ENCODE measurements around the gene ACTRT1. TPM values are rescaled to one million over a fixed set of nuclear protein-coding genes. Genes with fewer than 3 reads are reported as not detected.
A peak's percentile ranks its signal among the peaks of the same experiment; 100 is the strongest.

The ACTRT1 gene
- not detected for polyA plus RNA-seq (2013, experiment 1 of 2; ENCODE audit: insufficient read length)
- not detected for polyA plus RNA-seq (2013, experiment 2 of 2; ENCODE audit: insufficient read length)

DNA sequence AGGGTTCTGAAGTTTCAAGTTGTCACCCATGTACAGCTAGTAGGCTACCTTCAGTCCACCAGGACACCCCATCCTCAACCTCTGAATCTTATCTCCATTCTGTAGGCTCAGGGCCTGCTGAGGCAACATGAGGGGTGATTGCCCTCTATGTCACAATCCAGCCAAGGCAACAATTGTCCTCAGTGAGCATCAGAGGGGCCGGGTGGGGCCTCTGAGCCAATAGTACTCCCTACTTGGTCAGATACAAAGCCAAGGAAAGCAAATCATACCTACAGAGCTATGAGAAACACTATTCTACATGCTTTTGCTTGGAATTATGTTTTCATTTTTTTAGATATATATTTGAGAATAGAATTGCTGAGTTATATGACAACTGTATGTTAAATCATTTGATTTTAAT is at the start of gene ACTRT1:
TSS of gene ACTRT1 (minus strand) at position 101 of the 400 bp plus-strand sequence. CDS start 197 bp downstream, outside the sequence.
- DNase-seq: no peak

DNA sequence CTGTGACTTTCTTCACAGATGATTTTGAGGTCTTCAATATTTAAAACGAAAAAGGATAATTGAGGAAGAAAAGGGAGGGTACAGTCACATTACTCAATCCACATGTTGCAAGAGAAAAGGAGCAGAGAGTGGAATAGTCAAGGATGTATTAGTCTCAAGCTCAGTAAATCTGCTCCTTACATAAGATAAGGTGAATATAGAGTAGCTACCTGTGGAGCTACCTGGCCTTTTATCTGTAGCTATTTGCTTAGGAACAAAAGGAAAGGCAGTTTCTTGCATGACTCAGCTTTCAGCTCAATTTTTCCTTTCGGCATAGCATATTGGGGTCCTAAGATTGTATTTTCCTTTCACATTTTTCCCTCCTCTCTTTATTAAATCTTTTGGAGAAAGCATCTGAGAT is 26.3 kb upstream of the ACTRT1 start:
- DNase-seq: no peak

DNA sequence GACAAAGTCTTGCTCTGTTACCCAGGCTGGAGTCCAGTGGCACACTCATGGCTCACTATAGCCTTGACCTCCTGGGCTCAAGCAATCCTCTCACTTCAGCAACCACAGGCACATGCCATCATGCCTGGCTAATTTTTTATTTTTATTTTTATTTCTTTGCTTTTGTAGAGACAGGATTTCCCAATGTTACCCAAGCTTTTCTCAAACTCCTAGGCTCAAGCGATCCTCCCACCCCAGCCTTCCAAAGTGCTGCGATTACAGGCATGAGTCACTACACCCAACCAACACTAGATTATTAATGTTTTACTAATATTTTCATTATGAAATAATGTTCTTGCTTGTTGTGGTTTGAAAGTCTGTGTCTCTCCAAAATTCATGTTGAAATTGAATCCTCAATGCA is 5.2 kb upstream of the ACTRT1 start:
- DNase-seq: no peak

DNA sequence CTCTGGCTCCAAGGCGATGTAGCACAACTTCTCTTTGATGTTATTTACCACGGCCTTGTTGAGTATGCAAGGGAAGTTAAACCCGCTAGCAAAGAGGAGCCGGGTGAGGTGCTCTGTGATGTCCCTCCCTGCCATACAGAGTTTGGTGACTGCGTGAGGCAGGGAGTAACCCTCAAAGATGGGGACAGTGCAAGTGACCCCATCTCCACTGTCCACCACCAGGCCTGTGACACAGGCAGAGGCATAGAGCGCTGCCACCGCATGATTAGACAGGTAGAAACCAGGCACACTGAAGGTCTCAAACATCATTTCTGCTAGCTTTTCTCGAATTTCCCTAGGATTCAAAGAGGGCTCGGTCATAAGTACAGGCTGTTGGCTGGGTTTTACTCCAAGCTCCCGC is 677 bp downstream of the ACTRT1 start:
- no peak for DNase-seq

DNA sequence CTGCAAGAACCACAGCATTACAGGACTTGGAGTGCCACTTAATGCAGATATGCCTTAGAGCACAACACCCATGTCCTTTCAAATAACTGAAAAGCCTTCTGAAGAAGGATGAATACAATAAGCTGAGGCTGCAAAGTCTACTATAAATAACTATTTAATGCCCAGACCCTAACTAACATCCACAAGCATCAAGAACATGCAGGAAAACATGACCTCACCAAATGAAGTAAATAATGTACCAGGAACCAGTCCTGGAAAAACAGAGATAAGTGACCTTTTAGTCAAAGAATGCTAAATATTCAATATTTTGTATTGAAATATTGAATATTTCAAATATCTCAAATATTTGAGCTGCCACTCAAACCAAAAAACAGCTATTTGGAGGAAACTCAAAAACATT is 16.9 kb downstream of the ACTRT1 start:
- no peak for DNase-seq

DNA sequence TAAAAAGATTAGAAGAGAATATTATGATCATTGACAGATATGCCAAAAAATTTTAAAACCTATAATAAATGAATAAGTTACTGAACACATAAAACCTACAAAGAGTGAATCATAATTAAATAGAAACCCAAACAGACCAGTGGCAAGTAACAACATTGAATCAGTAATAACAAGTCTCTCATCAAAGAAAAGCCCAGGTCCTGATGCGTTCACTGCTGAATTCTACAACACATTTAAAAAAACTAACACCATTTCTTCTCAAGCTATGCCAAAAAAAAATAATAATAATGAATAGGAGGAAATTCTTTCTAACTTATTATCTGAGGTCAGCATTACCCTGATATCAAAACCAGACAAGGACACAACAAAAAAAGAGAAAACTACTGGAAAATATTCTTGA is 30.6 kb downstream of the ACTRT1 start:
- no peak for DNase-seq

DNA sequence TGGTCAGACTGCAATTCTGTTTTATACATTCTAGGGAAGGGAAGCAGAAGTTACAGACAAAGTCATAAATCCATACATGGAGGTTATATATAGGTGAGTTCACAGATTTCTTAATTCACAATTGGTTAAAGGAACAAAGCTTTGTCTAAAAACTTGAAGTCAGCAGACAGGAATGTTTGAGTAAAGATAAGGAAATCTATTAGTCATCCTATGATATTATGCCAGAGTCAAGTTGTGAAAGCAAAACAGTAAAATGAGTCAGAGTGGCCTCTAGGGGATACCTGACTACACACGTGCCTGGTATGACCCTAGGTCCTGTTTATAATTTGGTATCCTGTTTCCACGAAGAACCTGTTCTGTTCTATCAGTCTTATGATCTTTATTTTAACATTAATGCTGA is 31.5 kb downstream of the ACTRT1 start:
- peak; percentile 19 for DNase-seq

DNA sequence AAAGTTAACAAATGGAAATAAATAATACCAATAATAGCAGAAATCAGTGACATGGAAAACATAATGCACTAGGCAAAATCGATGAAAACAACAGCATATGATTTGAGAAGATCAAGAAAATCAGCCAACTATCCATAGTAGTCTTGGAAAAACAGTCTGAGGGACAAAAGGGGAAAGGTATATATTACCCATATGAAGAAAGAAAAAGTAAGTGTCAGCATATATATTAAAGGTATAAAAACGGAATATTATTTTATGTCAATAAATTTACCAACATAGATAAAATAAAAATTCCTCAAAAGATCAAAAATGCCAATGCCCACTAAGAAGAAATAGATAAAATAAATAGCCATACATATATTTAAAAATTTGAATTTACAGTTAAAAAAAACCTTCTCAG is 33.0 kb downstream of the ACTRT1 start:
- DNase-seq: no peak

DNA sequence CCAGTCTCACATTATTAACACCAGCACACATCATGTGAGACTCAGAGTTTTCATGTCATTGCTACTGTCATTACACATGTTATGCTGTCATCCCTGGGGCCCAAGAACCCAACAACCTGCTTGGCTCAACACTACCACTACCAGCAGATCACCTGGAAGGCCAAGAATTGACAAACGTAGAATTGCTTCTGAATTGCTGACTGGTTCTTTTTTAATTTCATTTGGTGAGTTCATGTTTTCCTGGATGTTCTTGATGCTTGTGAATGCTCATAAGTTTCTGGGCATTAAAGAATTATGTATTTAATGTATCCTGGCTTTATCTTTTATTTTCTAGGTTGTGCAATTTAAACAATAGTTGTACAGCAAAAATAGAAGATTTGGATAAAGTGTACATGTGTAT is 40.2 kb downstream of the ACTRT1 start:
- DNase-seq: no peak

DNA sequence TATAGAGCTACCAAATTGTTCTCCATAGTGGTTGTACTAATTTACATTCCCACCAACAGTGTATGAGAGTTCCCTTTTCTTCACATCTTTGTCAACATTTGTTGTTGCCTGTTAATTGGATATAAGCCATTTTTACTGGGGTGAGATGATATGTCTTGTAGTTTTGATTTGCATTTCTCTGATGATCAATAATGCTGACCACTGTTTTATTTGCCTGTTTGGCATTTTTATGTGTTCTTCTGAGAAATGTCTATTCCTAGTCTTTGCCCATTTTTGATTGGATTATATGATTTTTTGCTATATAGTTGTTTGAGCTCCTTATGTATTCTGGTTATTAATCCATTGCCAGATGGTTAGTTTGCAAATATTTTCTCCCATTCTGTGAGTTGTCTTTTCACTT is 44.3 kb downstream of the ACTRT1 start:
- no peak for DNase-seq
